Activated CD4-positive, alpha-beta T cell treated with anti-CD3 and anti-CD28 coated beads, Interleukin-2, amount 50 U/mL, for 1 hour (primary cell): ENCODE results near the gene DEDD2.

Experiments used
- DNase-seq: peaks from one replicate; pipeline ENCODE4 v3.0.0-alpha.2; 2020

The DEDD2 gene

DNA sequence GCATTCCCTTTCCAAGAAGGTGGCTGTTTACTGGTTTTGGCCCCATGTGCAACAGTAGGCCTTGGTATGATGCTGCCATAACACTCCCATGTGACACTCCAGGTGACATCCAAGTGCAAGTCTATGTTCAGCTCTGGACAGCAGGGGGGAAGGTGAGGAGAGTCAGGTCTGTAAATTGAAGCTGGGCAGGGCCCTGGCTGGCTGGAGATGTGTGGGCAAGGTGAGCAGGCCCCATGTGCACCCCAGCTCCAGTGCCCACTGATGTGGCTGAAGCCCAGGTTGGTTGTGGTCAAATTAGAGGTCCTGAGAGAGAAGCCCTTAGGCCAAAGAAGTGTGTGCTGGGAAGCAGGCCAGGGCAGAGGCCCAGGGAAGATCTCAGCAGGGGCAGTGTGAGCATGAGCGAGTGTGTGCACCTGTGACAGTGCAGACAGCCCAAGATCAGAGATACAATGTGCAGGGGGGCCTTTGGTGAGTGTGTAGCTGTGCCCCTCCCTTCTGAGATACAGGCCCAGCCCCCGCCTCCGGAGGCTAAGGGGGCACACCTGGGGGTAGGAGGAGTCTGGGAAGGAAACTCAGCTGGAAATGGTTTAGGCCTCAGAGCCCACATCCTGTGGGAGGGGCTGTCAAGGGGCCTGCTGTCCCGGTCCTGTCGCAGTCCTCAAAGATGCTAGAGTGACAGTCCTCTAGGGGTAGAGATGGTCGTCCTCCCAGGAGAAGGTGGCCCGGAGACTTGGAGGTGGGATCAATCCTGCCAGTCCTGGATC, 18.6 kb downstream of the DEDD2 start:
- DNase-seq = peak; percentile 62

DNA sequence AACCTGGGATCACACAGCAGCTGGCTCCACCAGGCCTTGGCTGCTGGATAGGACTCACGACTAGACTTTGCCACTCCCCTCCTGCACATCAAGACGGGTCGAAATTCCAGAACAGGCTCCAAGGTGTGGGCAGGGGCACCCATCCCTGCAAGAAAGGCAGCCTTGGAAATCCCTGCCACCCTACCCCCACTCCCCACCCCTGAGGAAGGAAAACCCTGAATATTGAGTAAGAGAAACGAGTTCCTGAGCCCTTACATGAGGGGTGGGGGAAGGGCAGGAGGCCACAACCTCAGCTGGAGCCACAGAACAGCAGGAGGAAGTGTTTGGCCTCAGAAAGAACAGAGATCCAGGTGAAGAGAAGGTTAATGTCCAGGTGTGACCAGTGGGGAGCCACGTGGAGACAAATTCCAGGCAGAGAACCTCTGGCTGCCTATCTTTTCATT, 20.1 kb downstream of the DEDD2 start:
- no peak for DNase-seq

DNA sequence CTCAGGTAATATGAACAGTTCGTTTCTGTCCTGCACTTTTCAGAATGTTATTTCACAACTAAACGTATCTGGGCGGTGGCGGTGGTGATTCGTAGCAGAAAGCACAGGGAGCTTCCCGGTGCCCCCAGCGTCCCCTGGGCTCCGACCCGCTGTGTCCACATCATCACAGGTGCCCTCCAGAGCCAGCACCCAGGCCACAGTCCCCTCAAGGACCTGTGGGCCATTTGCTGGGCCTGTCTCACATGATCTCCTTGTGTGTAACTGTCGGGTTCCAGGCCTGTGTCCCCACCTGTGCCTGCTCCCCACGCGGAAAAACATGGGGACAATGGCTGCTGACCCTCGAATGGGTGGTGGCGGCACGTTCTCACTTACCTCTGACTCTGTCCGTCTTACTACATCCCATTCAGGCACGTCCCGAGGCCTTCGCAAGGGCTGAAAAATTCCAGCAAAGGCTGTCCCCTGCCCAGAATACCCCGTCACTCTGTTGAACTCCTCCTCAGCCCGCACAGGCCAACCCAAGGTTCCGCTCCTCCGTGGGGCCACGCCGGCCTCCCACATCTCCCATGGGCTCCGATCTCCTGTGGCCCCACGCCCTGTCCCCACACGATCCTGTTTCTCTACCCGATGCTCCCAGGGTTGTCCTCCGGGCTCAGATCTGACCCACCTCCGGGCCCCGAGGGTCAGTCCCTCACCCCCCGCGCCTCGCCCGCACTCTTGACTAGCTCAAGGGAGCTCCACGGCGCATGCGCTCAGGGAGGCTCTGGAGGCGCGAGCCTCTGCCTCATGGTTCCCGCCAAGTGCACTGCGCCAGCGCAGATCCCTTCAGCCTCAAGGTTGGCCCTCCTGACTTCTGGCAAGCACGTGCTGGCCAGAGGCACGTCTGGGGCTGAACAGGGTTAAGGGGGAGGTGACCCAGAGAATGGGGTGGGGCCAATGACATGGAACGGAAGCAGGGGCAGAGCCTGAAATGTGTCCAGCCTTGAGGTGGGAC, 21.2 kb downstream of the DEDD2 start:
- DNase-seq = no peak

DNA sequence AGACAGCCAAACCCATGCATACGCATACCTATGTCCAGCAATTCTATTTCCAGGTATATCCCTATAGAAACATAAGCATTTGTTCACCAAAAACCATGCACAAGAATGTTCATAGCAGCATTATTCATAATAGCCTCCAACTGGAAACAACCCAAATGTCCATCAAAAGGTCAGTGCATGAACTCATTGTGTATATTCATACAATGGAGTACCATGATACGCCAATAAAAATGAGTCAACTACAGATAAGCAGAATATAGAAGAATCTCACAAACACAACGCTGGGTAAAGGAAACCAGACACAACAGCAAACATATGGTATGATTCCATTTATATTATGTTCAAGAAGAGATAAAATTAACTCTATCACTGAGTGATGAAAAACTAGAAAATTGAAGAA, 23.8 kb downstream of the DEDD2 start:
- no peak for DNase-seq

DNA sequence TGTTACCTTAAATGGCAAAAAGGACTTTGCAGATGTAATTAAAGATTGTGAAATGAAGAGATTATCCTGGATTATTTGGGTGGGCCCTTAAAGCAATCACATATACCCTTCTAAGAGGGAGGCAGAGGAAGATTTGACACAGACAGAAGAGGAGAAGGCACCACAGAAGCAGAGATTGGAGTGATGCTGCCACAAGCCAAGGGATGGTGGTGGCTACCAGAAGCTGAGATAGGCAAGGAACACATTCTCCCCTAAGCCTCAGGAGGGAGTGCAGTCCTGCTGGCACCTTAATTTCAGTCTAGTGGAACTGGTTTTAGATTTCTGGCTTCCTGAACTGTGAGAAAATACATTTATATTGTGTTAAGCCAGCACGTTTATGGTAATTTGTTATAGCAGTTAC, 24.2 kb downstream of the DEDD2 start:
- DNase-seq = no peak

DNA sequence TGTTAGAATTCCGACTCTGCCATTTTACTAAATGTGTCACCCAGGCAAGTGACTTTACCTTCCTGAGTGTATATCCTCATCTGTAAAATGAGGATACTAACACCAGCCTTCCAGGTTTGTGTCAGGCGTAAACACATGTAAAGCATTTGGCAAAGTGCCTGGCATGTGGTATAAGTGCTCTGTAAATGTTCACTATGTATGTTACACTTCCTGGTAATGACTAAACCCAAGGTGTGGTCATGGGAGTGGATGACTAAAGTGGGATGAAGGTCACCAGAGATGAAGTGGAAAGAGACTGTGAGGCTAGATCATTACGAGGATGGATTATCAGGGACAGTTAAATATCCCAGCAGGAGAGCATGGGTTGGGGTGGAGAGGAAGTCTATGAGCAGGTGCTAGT, 25.6 kb downstream of the DEDD2 start:
- DNase-seq = no peak

DNA sequence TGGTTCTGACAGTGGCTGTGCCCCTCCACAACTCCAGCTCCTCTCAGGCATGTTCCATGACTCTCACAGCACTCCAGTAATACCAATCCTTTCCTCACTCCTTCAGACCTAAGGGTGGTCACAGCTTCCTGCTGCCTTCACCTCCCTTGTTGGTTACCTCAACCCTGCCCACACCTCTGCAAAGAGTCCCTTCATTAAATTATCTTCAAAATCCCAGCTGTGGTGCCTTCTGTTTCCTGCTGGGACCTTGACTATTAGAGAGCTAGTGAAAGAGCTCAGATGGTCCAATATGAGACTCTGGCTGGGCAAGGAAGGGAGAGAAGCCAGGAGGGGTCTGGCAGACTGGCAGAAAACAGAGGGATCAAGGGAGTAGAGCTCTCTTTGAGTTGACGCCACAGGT, 26.1 kb downstream of the DEDD2 start:
- no peak for DNase-seq

DNA sequence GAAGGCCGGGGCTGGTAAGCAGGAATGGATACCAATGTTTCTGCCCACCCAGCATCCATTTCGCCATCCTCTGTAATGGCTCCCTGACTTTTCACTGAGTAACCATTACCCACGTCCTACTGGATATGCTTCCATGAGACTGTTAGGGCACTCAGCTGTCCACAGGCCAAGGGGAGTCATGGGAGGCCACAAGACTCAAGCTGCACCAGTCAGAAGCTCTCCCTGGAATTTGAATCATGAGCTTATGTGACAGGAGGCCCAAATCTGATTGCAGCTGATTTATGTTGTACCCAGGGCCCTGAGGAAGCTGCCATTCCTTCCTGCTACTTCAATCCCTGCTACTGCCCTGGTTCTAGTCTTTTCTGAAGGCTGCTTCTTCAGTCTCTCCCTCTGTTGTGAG, 28.3 kb downstream of the DEDD2 start:
- DNase-seq = no peak

DNA sequence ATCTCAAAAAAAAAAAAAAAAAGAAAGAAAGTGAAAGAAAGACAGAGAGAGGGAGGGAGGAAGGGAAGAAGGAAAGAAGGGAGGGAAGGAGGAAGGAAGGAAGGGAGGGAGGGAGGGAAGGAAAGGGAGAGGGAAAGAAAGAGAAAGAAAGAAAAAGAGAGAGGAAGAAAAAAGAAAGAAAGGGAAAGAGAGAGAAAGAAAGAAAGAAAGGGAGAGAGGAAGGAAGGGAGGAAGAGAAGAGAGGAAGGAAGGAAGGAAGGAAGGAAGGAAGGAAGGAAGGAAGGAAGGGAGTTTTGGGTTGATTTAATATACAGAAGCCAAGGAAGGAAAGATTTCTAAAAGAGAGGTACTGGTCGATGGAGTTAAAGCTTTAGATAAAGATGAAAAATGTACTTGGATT, 28.8 kb downstream of the DEDD2 start:
- no peak for DNase-seq

DNA sequence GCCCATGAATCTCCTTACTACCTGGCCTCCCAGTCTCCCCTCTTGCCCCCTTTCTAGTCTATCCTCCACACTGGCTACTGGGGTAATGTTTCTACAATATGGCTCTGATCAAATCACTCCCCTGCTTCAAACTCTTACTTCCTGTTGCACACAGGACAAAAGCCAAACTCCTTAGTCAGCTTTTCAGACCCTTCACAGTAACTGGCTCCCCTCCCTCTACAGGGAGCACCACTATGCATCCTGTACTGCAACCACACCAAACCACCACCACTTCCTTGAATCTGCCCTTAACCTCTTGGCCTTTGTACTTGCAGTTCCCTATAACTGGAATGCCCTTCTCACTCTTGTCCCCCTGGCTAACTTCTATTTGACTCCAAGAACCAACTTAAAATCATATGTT, 32.2 kb downstream of the DEDD2 start:
- DNase-seq = no peak

DNA sequence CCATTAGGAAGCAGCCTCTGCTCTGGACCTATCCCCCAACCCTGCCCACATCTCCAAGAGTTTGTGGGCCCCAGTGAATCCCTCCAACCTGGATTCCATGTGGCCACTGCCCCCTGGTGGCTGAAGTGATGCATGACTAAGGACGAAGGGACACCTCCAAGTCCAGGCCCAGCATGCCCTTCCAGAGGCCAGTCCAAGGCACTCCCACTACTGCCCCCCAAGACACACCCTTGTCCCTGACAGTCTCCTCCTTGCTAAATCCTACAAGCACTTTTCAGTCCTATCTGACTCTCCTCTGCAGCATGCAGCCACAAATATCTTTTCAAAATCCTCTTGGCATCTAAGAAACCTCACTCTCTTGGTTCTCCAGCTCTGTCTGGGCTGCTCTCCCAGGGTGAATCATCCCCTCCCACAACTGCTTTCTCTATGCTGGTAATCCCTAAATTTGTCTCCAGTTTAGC, 33.0 kb downstream of the DEDD2 start:
- DNase-seq = peak; percentile 62

DNA sequence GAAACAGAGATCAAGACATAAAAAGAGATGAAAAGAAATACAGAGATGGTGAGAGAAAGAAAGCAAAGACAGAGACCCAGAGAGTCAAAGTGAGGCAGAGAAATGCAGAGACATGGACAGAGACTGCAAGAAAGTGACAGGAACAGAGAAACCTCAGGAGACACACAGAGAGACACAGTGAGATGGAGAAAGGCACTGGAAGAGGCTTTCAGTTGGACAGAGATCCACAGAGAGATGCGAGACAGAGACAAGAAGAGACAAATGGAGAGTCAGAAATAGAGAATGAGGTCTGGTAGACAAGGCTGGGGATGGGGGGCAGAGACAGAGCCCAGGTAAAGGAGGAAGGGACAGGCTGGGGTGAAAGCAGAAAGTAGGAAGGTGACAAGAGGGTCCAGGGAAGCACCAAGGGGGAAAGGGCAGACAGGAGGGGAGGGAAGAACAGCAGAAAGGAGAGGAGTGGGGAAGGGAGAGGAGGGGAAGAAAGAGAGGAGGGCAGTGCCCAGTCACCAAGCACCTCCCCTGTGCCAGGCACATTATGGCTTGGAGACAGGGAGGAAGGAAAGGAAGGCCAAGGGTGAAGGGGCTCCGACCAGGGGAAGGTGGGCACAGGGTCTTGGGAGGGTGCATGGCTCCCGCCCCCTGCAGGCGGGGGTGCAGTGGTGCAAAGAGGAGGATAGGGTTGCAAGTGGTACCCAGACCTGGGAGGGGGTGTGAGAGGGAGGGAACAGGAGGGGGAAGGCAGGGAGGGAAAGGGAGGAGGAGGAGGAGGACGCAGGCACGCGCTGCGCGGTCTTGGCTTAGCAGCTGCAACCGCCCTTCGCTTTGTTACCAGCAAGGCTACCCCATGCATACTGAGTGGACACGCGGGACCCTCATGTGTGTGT, 38.4 kb downstream of the DEDD2 start:
- DNase-seq = no peak

DNA sequence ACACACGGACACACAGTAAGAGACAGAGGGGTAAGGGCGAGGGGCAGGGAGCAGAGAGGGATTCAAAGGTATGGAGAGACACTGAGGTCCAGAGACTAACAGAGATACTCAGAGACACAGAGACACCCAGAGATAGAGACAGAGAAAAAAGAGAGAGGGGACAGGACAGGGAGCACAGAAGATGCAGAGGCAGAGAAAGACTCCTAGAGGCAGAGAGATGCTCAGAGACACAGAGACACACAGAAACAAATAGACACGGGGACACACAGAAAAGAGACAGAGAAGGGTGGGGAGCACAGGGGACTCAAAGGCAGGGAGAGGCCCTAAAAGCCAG, 39.8 kb downstream of the DEDD2 start:
- DNase-seq = no peak

DNA sequence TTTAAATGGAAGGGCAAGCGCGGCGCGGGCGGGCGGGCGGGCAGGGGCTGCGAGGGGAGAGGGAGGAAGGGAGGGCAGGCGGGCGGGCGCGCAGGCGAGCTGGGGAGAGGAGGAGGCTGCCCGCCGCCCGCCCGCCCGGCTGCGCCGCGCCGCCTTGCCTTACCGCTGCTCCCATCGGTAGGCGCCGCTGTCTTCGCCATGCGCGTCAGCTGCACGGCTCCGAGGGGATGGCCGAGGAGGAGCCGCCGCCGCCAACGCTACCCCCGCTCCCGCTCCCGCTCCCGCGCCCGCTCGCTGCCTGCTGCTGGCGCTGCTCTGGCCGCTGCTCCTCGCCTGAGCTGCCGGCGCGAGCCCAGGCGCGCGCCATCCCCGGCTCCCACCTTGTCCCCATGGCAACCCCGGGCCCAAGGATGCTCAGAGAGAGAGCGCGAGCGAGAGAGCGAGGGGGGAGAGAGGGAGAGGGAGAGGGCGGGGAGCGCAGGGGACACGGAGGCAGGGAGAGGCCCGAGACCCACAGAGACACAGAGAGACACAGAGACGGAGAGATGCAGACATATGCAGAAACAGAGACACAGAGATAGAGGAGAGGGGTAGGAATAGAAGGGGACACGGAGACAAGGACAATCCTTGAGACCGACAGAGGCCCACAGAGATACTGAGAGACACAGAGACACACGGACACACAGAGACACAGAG, 40.3 kb downstream of the DEDD2 start:
- DNase-seq = peak; percentile 76

DNA sequence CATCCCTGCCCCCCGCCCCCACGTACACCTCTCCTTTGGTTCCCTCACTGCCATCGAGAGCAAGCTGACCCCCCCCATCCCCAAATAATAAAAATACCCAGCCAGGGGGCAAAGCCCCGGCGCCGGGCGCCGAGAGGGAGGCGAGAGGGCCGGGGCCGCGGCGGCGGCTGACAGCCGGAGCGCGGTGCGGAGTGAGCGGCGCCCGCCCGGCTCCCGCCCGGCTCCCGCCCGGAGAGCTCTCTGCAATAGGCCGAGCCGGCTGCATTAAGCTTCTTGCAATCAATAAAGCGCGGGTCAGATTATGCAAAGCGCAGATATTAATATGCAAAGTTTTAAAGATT, 40.9 kb downstream of the DEDD2 start:
- no peak for DNase-seq

DNA sequence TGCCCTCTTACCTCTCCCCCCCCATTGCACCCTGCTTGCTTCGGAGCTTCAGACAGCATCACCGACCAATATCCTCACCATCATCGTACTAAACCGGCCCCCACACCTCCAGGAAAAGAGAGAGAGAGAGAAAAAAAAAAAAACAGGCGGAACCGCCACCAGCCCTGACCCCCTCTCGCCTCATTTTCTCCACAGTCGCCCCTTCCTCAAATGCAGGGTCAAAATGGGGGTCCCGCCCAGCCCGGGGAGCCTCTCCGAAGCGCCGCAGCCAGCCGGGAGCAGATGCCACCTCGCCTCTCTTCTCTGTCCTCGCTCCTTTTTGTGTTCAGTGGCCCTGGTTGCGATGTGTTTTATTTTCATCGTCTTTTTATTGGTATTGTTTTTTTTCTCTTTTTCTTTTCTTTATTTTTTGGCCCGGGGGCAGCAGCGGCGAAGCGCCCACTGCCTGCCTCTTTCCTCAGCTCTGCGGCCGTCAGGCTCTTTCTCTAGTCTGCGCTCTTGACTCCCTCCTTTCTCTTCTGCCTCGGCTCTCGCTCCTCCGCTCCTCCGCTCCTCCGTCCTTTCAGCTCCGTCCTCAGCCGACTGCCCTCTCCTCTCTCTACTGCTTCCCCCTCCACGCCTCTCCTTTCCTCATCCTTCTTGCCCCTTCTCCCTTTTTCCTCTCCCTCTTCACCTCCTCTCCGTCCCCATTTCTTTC, 41.4 kb downstream of the DEDD2 start:
- DNase-seq = no peak

DNA sequence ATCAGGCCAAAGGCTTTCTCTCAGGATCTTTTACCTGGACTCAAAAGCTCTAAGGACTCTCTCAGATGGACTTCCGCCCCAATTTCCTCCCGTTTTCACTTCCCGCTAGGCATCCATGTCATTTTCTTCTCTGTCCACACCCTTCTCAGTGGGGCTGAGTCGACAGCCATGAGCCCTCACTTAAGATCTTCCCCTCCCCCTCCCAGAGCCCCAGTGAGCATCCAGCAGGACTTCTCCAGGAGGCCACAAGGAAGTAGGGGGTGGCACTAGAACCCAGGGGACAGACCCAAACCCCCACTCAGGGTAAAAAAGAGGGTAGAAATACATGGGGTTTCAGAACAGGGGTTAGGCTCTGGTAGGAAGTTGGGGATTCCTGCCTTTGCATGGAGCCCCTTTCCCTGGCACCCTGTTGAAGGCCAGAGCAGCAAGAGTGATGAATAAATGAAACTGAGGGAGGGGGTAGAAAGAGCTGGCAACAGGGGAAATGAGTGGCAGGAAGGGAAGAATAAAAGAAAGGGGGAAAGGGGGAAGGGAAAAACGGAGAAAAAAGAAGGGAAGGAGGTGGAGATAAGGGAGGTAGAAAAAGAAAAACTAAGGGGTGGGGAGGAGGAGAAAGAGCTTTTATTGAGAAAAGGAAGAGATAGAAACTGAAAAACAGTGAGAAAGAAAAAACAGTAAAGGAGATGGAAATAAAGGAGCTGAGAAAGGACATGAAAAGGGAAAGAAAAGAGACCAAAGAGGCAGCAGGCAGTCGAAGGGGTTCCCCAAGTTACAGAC, 42.3 kb downstream of the DEDD2 start:
- no peak for DNase-seq

DNA sequence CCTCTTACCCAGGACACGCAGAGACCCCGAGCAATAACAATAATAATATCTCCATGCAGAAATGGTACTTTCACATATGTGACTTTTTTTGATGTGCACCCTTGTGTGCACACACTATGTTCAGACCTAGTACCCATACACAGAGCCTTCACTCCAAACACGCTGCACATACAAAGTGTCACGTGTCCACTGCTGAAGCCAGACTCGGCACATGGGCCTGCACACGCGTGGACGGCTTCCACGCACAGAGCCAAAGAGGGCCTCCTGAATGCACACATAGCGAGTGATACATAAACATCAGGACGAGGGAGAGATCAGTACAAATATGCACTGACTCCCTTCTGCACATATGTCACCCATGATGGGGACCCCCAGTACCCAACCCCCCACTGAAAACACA, 43.3 kb downstream of the DEDD2 start:
- DNase-seq = no peak

DNA sequence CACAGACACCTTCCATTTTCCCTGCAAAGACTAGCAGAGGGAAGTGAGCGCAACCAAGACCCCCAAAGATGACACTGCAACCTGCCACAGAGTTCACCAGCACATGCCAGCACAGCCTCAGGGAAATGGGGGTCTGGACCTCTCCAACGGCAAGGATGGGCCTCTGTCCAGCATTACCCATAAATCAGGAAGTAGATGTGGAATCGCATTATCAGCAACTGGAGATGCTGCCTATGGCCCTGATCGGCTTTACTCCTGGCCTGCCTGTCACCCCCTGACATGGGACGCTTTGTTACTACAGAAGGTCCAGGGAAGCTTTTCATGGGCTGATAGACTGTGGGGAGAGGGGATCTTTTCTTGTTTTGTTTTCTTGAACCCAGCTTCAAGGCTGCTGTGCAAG, 43.8 kb downstream of the DEDD2 start:
- no peak for DNase-seq

DNA sequence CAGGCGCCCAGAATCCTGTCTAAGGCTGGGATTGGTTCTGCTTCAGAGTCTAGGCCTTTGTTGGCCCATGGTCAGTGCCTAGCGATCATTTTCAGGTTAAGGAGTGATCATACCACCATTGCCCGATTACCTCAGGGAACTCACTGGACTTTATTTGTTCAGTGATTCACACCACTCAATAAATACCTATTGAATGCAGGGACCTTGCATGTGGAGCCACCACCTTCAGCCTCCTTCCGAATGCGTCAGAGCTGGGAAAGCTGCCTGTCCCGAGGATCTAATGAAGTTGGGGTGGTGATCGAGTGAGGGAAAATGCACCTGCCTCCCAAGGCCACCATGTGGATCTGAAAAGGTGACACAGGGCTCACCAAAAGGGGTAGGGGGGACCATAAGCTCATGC, 45.2 kb downstream of the DEDD2 start:
- no peak for DNase-seq

DNA sequence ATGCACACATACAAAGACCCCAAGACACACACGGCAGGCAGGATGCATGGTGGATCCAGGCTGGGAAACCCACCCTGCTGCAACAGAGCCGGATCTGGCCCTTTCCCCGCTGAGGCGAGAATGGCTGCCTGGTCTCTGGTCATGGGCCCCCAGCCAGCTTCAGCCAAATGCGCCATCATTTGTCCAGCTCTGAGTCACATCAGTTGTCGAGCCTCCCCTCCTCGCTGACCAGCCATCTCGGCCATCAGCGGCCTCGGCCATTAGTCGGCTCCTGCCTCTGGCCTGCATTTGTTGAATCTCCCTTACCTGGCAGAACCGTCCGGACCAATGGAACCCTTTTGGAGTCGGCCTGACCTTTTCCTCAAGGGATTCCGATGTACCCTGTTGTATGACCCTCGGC, 46.8 kb downstream of the DEDD2 start:
- no peak for DNase-seq
